Measurements from ENCODE around the gene PTTG1IP2.

GRCh38 chr7:90518630-90519029, 49.2 kb downstream of the PTTG1IP2 start:
- TF ChIP-seq EGR1 (IDR thresholded peaks at IDR 0.05; ENCODE audit: borderline replicate concordance in 1 of 2, low read depth in 2 of 2, low read length in 2 of 2): no peak
- no peak for TF ChIP-seq HDAC6 (IDR thresholded peaks at IDR 0.05; ENCODE audit: unreplicated experiment)
- no peak for TF ChIP-seq NRF1 (conservative IDR thresholded peaks at IDR 0.05; ENCODE audit: low read depth, low read length)
- TF ChIP-seq SPI1 (IDR thresholded peaks at IDR 0.05; ENCODE audit: borderline replicate concordance, insufficient read depth, low read depth, low read length): no peak
- no peak for TF ChIP-seq HDGF (IDR thresholded peaks at IDR 0.05)
